ENCODE measurements around the gene NTM. TPM values are rescaled to one million over a fixed set of nuclear protein-coding genes. Genes with fewer than 3 reads are reported as not detected.

NTM gene
- total RNA-seq, 4 donors from 2014 or later: 0.21 to 3.2 (median 0.84) TPM

DNA sequence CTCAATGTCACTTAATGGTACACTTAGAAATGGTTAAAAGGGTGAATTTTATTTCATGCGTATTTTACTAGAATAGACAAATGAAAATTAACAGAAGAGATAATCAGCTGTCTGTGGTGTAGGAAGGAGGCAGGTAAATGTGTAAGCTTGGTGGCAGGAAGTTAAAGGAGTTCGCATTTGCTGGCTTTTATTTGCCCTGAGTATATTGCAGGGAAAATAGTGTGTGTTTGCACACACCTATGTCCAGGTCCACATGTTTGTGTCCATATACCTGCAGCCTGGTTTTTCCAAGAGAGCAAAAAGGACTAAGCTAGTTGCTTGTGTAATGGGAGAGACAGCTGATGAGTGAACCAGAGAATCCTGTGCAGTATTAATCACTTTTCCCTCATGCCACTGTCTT is 16.0 kb downstream of the NTM start:
- no peak for DNase-seq

DNA sequence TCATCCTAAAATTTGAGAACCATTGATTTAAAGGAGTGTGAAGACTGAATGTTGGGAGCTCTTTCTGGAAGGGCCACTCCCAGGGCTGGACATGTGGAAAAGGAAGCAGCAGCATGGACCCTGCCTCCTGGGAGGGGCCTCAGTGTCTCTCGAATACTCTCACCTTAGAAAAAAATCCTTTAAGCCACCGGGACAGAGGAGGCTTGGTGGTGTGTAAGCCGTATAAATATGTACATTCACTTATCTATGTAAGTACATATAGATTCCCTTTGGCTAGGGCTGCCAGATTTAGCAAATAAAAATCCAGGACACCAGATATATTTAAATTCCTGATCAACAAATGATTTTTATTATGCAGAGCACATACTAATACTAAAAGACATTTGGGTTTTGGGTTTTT is 17.6 kb downstream of the NTM start:
- Histone ChIP-seq H3K9me3 (no peaks in the 10 kb centered on the region), H3K27me3 (peaks cover 0 to 35% (median 0%) of the 10 kb centered on the region in 4 donors), H3K27ac (no peak overlapping the region), H3K4me1 (peaks cover 0 to 16% (median 0%) of the 10 kb centered on the region in 3 donors), H3K36me3 (no peaks in the 10 kb centered on the region), H3K4me3 (no peak overlapping the region)
- intact Hi-C loops (cut with DNase I): no loop called here
- no peak for TF ChIP-seq POLR2A (IDR thresholded peaks at IDR 0.05)
- TF ChIP-seq, protein P1, sequence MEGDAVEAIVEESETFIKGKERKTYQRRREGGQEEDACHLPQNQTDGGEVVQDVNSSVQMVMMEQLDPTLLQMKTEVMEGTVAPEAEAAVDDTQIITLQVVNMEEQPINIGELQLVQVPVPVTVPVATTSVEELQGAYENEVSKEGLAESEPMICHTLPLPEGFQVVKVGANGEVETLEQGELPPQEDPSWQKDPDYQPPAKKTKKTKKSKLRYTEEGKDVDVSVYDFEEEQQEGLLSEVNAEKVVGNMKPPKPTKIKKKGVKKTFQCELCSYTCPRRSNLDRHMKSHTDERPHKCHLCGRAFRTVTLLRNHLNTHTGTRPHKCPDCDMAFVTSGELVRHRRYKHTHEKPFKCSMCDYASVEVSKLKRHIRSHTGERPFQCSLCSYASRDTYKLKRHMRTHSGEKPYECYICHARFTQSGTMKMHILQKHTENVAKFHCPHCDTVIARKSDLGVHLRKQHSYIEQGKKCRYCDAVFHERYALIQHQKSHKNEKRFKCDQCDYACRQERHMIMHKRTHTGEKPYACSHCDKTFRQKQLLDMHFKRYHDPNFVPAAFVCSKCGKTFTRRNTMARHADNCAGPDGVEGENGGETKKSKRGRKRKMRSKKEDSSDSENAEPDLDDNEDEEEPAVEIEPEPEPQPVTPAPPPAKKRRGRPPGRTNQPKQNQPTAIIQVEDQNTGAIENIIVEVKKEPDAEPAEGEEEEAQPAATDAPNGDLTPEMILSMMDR (IDR thresholded peaks at IDR 0.05): no peak
- no peak for DNase-seq
- WGBS, 2 donors: 72 to 85% methylated on average over 3 of the region's 3 CpGs

More for the DNA sequence above, 16.0 kb downstream of the NTM start:
- TF ChIP-seq POLR2A (IDR thresholded peaks at IDR 0.05): no peak
- TF ChIP-seq, protein P1 (IDR thresholded peaks at IDR 0.05): no peak
- Histone ChIP-seq H3K36me3 (no peaks in the 10 kb centered on the region), H3K27me3 (peaks cover 0 to 36% (median 0%) of the 10 kb centered on the region in 4 donors), H3K27ac (no peak overlapping the region), H3K4me3 (no peak overlapping the region), H3K4me1 (peaks cover 0 to 16% (median 0%) of the 10 kb centered on the region in 3 donors), H3K9me3 (no peaks in the 10 kb centered on the region)
- 80 to 87% methylated on average over 2 of the region's 2 CpGs for WGBS, 2 donors
- intact Hi-C loops (cut with DNase I): no loop called here

DNA sequence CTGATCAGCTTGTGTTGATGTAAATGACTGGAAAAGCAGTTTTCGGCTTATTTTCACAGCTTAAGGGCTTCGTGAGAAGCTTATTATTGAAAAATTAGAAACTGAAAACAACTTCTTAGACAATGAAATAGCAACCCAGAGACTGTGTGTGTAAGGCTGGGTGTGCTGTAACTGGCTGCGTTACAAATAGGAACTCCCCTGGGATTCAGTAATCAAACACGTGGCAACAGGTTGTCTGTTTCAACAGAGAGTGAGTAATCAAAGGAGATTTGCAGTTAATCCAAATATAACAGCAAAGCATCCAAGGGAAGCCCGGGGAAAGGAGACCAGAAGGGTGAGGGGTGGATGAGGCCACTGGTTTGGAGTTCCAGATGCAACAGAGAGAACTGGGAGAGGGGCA is 19.2 kb downstream of the NTM start:
- Histone ChIP-seq H3K27ac (peak overlapping the region in 3 of 4 donors; percentile 4 to 70 (median 64)), H3K4me3 (peak overlapping the region; percentile 1 to 51 (median 32)), H3K4me1 (peaks cover 0 to 16% (median 0%) of the 10 kb centered on the region in 3 donors), H3K36me3 (no peaks in the 10 kb centered on the region), H3K27me3 (peaks cover 0 to 35% (median 0%) of the 10 kb centered on the region in 4 donors), H3K9me3 (no peaks in the 10 kb centered on the region)
- DNase-seq: no peak
- TF ChIP-seq, protein P1 (IDR thresholded peaks at IDR 0.05): no peak
- no peak for TF ChIP-seq POLR2A (IDR thresholded peaks at IDR 0.05)
- WGBS, 2 donors: 28 to 33% methylated on average over 5 of the region's 5 CpGs
- intact Hi-C loops (cut with DNase I): no loop called here

DNA sequence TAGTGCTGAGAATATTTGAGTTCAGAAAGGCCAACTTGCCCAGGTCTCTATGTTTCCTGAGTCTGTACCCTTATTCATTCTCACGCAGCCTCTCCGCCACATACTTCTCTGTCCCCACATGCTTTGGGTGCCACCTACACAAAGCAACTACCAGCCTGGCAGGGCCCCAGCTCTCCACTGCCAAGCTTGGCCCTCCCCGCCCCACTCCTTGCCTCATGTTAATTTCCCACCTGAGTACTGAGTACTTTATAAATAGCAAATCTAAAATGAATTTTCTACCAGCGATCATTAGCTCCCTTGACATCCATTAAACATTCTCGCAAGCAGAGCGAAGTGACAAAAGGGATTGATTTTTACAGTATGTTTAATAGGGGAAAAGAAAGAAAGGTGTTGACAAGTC is 20.8 kb downstream of the NTM start:
- WGBS, 2 donors: 71 to 73% methylated on average over 6 of the region's 6 CpGs
- Histone ChIP-seq H3K27me3 (peaks cover 0 to 41% (median 0%) of the 10 kb centered on the region in 4 donors), H3K27ac (no peak overlapping the region), H3K4me1 (peaks cover 0 to 16% (median 0%) of the 10 kb centered on the region in 3 donors), H3K36me3 (no peaks in the 10 kb centered on the region), H3K4me3 (no peak overlapping the region), H3K9me3 (no peaks in the 10 kb centered on the region)
- no peak for DNase-seq
- intact Hi-C loops (cut with DNase I): no loop called here
- TF ChIP-seq POLR2A (IDR thresholded peaks at IDR 0.05): no peak
- TF ChIP-seq, protein P1 (IDR thresholded peaks at IDR 0.05): no peak

DNA sequence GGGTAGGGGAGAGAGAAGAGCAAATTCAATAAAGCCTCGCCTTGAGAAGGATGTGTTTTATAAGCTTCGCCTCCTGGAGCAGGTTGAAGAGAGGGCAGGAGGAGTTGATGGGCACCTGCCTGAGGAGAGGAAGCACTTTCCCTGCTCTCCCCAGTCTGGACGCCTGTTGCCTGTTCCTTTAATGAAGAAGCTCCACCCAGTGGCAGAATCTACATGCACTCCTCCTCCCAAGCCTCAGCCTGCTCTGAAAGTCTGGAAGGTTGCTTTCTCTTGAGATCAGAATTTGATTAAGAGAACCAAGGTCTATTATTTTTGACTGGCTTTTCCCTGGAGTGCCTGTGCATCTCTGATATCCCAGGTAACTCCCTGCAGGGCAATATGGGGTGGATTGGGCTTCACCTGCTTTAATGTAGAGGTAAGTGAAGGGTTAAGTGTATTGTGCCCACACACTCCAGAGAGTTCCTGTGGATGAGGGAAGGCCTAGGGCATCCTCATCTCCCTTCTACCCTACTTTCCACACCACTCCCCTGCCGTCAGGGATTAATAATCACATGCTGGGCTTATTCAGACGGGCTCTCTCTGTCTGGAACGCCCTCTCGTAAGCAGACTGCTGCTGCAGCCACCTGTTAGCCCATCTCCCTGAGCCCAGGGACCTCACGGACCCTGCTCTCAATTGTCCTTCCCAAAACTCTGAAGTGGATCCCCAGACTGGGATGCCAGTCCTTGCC is 22.3 kb downstream of the NTM start:
- no peak for DNase-seq
- Histone ChIP-seq H3K4me1 (peaks cover 0 to 16% (median 0%) of the 10 kb centered on the region in 3 donors), H3K36me3 (no peaks in the 10 kb centered on the region), H3K9me3 (no peaks in the 10 kb centered on the region), H3K27me3 (peaks cover 0 to 35% (median 0%) of the 10 kb centered on the region in 4 donors), H3K27ac (no peak overlapping the region), H3K4me3 (no peak overlapping the region)
- 55 to 65% methylated on average over 8 of the region's 8 CpGs for WGBS, 2 donors
- TF ChIP-seq, protein P1 (IDR thresholded peaks at IDR 0.05): peak in 1 of 6 experiments; percentile 26
- no peak for TF ChIP-seq POLR2A (IDR thresholded peaks at IDR 0.05)
- intact Hi-C loops (cut with DNase I): no loop called here

Data from esophagus squamous epithelium (tissue), 5 donors.